GM19452 (cell line): ENCODE measurements around the gene P2RX2.
"Not testable (repeated sequence)": the region's sequence is repeated elsewhere in the genome, so short reads cannot be mapped to it uniquely, and the experiment has no call there.

Experiments
- ATAC-seq: cut with Tn5 transposase; IDR thresholded peaks from one replicate; pipeline ENCODE4 v1.9.1; 2021; ENCODE audit not compliant: unreplicated experiment

P2RX2 gene

DNA sequence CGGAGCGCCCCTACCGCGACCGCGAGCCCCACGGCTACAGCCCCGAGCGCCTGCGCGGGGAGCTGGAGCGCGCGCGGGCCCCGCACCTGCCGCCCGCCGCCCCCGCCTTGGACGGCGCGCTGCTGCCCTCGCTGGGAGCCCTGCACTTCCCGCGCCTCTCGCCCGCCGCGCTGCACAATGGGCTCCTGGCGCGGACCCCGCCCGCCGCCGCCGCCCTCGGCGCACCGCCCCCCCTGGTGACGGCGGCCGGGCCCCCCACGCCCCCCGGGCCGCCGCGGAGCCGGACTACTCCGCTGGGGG is 35.2 kb upstream of the P2RX2 start:
- no peak for ATAC-seq

DNA sequence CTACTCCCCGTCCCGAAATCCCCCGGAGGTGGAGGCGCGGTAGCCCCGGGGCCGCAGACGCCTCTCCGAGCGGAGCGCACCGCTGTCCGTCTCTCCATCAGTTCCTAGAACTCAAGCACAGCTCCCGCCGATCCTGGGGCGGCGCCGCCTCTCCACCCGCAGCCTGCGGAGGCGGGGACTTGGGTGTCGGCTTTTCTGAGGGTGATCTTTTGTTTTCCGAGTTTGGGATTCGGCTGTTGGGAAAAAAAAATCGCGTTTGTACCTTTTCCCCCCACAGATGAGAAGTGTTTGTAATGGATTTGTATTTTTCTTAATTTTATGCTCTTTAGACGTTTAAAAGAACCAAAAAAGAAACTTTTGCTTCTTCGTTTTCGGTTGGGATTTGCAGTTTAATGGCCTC is 34.8 kb upstream of the P2RX2 start:
- ATAC-seq = no peak

DNA sequence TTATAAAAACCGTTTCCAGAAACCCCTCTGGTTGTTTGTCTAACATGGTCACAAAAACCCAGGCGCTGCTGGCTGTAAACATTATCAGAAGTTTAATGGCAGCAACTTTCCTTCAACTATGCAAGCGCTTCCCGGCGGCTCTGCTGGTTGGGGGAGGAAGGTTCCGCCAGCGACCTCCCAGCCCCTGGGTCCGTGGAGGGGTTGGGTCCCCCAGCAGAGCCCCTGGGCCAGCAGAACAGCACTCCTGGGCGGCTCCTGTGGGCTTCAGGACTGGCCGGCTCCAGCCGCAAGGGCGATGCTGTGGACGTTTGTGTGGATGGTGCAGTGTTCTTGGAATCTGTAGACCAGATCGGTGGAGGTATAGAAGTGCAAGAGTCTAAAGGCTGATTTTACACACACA is 34.1 kb upstream of the P2RX2 start:
- ATAC-seq = no peak

DNA sequence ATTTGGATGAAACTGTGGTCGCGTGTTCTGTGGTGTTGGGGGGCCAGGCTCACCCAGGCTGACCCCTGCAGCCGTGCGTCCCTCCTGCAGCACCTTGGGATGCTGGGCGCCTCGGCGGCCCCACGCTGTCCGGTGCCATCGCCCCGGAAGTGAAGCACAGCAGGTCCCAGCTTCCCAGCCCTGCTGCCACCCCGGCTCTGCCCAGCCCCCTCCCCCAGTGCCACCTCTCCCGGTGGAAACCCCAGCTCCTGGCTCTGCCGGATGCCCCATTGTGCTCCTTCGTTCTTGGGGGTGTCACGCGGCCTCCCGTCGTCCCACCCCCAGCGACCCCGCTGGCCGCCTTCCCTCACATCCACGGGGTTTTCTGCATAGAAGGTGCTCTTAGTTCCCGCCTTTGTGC is 33.4 kb upstream of the P2RX2 start:
- ATAC-seq = no peak

DNA sequence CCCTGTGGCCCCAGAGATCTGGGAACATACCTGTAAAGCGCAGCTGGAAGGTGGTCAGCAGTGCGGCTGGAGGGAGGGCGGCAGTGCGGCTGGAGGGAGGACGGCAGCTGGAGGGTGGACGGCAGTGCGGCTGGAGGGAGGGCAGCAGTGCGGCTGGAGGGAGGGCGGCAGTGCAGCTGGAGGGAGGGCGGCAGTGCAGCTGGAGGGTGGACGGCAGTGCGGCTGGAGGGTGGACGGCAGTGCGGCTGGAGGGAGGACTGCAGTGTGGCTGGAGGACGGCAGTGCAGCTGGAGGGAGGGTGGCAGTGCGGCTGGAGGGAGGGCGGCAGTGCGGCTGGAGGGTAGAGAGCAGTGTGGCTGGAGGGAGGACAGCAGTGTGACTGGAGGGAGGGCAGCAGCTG is 31.6 kb upstream of the P2RX2 start:
- no peak for ATAC-seq

- no peak for ATAC-seq
Observed at GRCh38 chr12:132587781-132588180, 30.8 kb upstream of the P2RX2 start.

DNA sequence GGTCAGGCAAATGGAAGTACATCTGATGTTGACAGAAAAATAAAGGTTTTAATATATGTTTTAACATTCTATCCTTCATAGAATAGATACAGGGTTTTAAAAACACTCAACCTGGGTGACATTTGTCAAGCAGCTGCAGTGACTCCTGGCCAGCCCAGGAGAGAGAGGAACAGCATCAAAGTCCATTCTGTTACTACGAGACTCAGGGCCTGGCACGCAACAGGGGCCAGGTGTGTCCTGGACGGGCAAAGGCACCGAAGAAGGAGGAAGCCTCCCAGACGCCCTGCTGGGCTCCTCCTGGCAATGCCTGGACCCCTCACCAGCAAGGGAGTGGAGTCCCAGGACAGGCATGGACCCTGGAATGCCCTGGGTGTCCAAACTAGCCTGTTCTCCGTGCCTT is 30.3 kb upstream of the P2RX2 start:
- no peak for ATAC-seq

DNA sequence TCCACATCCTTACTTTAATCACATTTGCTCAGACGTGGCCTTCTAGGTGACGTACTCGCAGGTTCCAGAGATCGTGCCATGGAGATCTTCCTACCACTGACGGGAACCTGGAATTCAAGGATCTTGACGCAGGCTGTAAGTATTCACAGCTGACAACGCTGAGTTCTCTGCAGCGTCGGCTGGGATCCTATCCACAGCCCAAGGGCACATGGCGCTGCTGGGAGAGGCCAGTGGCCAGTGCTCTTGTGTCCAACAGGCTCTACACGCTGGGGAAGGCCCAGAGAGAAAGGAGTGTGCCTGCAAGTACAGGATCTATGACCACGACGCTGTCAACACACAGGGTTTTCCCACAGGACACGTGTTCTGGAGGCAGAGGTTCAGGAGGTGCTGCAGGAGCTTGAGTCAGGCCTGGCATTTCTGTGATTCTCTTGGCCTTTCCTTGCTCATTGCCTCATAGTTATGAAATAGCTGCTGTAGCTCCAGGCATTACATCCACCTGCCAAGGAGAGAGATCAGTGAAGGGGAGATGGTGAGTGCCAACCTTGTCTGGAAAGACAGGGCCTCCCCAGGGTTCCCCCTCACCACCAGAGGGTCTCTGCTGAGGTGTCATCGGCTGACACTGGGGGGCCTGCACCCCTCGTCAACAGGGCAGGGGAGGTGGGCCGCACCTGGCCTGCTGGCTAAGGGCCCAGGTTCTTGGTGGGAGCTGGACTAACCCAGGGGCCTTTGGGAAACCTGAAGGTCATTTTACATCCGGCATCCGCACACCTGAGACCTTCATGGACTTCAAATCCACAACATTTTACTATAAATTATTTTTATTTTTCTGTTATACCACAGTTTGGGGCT is 29.5 kb upstream of the P2RX2 start:
- ATAC-seq = no peak

GRCh38 chr12:132591107-132591935 is 27.3 kb upstream of the P2RX2 start:
- no peak for ATAC-seq

GRCh38 chr12:132592282-132592970 is 26.1 kb upstream of the P2RX2 start:
- ATAC-seq = no peak

- no peak for ATAC-seq
Observed at GRCh38 chr12:132593071-132593470, 25.5 kb upstream of the P2RX2 start.

GRCh38 chr12:132593521-132593920 is 25.1 kb upstream of the P2RX2 start:
- ATAC-seq = no peak

DNA sequence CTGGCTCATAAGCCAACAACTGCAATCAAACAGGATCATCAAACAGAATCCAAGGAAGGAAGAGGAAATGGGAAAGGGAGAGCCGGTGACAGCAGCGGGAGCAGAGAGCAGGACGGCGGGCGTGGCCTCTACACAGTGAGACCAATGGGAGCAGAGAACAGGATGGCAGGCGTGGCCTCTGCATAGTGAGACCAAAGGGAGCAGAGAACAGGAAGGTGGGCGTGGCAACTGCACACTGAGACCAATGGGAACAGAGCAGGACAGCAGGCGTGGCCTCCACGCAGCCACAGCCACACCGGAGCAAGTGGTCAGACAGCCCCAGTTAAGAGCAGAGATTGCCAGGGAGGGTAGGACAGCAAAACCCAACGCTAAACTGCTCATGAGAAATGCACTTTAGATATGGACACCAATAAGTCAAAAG is 24.6 kb upstream of the P2RX2 start:
- ATAC-seq = no peak

DNA sequence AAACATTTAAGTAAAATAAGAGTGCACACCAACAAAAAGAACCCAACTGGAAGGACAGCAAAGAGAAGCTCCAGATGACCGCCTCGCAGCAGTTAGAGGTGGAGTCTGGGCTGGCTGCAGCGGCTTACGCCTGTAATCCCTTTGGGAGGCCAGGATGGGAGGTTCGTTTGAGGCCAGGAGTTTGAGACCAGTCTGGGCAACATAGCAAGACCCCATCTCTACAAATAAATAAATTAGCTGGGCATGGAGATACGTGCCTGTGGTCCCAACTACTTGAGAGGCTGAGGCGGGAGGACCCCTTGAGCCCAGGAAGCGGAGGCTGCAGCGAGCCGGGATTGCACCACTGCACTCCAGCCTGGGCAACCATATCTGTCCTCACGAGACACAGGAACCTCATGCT is 23.4 kb upstream of the P2RX2 start:
- no peak for ATAC-seq

DNA sequence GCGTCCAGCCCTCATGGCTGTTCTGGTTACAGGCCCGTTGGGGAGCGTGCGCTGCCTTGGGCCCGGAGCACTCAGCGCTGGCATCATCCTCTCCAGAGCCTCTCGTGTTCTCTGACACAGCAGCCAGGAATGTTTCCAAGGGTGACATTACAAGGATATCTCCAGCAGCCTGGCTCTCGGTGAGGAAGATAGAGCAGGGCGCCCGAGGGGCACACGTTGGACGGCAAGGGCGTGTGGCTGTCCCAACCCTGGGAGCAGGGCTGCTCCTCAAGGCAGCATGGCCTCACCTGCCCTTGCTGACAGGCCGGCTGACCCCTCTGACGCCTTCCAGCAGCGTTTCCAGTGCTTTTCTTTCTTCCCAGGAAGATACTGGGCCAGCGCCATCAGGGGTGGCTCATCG is 22.6 kb upstream of the P2RX2 start:
- no peak for ATAC-seq

GRCh38 chr12:132597333-132598316 is 21.0 kb upstream of the P2RX2 start:
- no peak for ATAC-seq

- ATAC-seq = not testable (repeated sequence)
Observed at GRCh38 chr12:132599502-132599901, 19.1 kb upstream of the P2RX2 start.

- no peak for ATAC-seq
Observed at GRCh38 chr12:132600048-132601032, 18.2 kb upstream of the P2RX2 start.

- no peak for ATAC-seq
Observed at GRCh38 chr12:132601171-132601883, 17.2 kb upstream of the P2RX2 start.
